SIG-M5 (cell line): ENCODE data around the gene CAMK1.

Experiments used
- DNase-seq: peaks from one replicate; lab custom pipeline; 2025; lab: John Stamatoyannopoulos, UW

CAMK1 gene

DNA sequence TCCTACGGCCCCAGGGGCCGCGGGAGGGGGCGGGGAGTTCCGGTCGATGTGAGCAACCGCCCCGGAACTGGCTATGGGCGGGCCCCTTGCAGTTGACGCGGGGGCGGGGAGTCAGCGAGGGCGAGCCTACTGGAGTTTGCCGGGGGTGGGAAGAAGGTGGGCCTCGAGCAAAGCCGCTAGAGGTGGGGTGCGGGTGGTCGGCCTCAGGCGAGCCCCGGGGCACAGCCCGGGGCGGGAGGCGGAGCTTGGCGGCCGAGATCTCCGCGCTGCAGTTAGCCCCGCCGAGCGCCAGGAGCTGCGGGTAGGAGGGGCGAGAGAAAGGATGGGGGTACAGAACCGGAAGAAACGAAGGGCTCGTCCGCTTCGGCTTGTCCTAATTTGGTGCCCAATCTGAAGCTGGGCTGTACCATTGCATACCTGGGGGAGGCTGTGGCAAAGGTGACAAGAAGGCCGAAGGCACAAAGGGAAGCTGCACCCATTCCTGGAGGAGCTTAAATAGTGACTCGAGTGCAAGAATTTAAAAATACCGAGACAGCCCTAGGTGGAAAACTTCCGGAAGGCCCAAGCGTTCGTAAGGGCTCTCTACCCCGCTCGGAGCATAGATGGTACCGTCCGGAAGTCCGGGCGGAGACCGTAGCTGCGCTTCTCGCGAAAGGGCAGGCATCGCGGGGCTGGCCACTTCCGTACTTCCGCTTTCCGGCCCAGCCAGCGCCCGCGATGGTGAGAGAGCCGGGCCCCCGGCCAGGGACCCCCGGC, 22.8 kb upstream of the CAMK1 start, which contains the start of the genes ARPC4 and TADA3:
Gene ARPC4 (plus strand): TSS at position 678 of the 756 bp plus-strand sequence. CDS start 40 bp downstream, at position 718.
Gene TADA3 (minus strand): TSS at position 69 of the 756 bp plus-strand sequence. CDS start 1,007 bp downstream, outside the sequence.
- DNase-seq: peak; percentile 91

GRCh38 chr3:9791790-9792404, 22.1 kb upstream of the CAMK1 start:
- DNase-seq: no peak

- DNase-seq: no peak
Measured at GRCh38 chr3:9791127-9791526, 21.4 kb upstream of the CAMK1 start.

GRCh38 chr3:9787714-9788113, 18.0 kb upstream of the CAMK1 start:
- DNase-seq: no peak

DNA sequence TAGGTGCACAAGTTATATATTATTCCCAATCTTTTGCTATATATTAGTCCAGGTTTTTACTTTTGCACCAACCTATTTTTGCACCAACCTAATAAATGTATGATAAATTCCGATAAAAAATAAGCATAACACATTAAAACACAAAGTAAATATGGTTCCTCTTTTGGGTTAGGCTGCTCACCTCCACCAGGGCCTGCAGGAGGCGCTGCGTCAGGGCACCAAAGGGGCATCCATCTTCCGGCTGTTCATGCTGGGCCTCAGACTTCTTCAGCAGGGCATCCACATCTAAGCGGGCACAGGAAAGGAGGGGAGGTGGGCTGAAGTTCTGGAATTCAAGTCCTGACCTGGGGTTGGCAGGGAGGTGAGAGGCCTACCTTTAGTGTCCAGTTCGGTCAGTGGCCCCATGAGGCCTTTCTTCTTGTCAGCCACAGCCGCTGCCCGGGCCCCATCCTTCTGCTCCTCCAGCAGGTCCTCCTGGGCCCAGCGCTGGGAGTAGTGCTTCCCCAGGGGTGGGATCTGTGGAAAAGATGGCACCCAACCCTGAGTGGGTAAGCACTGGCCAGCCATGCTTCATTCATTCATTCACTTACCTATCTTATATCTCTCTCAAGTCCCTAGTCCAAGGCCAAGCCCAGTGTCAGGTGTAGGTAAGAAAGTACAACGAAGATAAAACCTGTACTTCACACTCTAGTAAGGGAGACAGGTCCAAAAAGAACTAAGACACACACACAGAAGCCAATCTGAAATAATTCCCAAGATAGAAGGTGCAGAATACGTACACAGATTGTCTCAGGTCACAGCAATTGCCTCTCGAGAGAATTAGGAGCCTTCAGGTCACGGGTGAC, 17.3 kb upstream of the CAMK1 start:
- DNase-seq: no peak

DNA sequence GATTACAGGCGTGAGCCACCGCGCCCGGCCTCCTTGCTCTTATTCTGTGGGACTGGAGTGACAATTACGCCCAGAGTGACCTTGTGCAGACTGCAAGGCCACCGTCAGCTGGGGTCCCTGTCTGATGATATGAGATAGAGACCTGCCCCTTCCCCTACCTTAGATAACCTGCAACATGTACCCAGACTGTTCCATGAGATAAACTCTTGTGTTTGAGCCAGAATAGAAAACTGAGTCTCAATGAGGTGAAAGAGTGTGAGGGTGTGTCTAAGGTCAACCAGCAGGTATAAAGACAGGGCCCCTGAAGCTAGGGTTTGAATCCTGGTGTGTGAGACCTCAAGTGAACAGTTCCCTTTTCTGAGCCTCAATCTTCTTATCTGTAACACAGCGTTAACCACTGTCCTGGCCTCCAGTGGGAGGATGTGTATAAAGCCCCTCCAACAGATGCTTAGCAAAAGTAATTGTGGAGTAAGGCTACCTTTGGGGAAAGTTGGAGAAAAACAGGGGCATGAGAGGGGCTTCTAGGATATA, 16.5 kb upstream of the CAMK1 start:
- no peak for DNase-seq

DNA sequence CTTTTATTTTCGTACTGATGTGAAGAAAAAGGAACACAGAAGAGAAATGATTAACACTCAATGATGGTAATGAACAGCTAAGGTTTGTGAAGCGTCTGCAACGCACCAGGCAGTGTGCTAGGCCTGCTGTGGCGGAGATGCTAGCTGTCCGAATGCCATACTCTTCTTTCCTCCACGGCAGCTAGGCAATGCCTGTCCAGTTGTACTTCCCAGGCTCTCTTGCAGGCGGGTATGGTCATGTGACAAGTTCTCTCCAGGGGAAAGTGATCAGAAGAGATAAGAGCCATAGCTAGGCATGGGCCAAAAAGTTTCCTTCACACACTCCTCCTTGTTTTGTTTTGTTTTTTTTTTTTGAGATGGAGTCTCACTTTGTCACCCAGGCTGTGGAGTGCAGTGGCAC, 15.9 kb upstream of the CAMK1 start:
- DNase-seq: no peak

DNA sequence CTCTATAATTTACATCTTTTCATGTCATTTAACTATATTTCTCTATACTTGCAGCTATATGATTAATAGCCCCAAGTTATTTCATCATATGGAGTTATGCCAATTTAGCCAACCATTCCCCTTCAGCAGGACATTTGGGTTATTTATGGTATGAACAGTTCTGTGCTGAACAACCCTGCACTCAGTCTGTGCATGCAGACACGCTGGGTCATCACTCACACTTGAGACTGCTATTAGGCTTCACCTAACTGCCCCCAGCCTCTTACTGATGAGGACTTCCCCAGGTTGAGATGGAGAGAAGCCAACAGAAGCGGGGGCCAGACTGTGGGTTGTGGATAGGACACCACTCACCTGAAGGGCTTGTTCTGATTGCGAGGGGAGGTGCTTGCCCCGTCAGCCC, 15.2 kb upstream of the CAMK1 start:
- no peak for DNase-seq

- no peak for DNase-seq
Measured at GRCh38 chr3:9783954-9784353, 14.2 kb upstream of the CAMK1 start.

DNA sequence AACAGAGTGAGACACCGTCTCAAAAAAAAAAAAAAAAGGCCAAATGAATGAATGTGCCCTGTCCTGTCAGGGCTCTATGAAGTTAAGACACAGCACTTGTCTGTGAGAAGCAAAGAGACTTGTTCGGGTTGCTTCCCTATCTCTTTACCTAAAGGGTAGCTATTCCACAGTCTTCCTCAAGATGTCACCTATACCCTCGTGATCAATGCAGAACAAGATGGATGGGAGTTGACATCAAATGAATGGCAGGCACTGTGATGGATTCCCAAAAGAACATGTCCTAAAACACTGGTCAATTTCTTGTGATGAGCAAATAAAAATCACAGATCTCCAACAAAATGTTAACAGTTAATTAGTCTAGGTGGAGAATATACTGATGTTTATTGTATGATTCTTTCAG, 13.0 kb upstream of the CAMK1 start:
- DNase-seq: no peak

- DNase-seq: no peak
Measured at GRCh38 chr3:9781978-9782603, 12.3 kb upstream of the CAMK1 start.

GRCh38 chr3:9781551-9781950, 11.8 kb upstream of the CAMK1 start:
- no peak for DNase-seq

DNA sequence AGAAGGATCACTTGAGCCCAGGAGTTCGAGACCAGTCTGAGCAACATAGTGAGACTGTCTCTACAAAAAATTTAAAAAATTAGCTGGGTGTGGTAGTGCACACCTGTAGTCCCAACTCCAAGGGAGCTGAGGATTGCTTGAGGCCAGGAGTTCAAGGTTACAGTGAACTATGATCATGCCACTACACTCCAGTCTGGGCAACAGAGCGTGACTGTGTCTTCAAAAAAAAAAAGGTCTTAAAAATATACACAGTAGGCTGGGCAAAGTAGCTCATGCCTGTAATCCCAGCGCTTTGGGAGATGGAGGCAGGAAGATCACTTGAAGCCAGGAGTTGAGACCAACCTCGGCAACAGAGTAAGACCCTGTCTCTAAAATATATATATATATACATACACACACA, 11.2 kb upstream of the CAMK1 start:
- no peak for DNase-seq

DNA sequence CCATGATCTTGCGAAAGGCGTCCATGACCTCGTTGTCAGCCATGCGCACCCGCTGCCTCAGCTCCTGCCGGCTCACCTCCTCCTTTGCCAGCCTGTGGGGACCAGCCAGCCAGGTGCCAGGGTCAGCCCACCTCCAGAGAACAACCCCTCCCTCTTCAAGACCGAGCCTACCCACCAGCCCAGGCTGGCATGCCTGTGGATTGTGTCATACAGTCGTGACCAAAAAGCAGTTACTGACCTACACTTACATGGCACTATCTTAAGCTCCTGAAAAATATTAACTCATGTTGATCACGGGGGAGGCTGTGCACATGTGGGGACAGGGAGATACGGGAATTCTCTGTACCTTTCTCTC, 10.7 kb upstream of the CAMK1 start:
- DNase-seq: no peak

GRCh38 chr3:9779721-9780457, 10.1 kb upstream of the CAMK1 start:
- peak; percentile 90 for DNase-seq

- DNase-seq: no peak
Measured at GRCh38 chr3:9779075-9779593, 9.4 kb upstream of the CAMK1 start.

DNA sequence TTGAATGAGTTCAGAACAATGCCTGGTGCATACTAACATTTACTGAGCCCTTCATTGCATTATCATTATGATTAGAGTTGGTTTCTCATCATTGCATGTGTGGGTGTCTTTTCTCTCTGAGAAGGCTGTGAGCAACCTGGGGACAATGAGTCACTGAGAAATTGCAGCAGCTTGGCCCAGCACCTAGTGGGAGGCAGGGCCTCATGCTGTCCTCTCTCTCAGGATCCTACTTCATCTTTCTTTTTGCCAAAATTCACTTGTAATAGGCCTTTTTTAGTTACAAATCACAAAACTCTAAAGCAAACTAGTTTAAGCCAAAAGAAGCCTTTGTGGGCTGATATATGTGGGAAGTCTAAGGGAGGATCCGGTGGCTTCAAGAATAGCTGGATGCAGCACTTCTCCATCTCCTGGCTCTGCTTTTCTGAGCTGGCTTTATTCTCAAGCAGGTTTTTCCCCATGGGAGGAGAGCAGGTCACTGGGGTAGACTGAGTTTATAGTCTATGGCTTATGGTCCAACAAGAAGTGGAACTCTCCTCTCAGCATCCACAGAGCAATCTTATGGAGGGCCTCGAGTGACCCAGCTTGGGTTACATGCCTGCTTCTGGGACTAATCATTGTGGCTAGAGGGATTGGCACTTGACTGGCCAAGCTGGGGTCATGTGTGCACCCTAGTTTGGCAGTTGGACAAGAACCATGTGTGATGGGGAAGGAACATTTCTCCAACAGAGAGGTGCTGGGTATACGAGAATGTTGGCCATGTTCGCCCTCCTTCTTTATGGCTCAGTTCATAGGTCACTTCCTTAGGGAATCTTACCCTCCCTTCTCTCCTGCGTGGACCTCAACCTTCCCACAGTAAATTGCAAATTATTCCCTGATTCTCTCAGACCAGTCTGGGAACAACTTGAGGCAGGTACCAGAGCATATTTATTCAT, 8.7 kb upstream of the CAMK1 start:
- DNase-seq: peak; percentile 18

- no peak for DNase-seq
Measured at GRCh38 chr3:9777694-9778021, 7.9 kb upstream of the CAMK1 start.

- no peak for DNase-seq
Measured at GRCh38 chr3:9776896-9777693, 7.3 kb upstream of the CAMK1 start.
